Stimulated activated memory B cell treated with anti-CD40 and anti-IgM and Interleukin-4, amounts not matched to agents 10 μg/mL and 1 μg/mL and 100 μg/mL, for 72 hours (primary cell): ENCODE data around the gene FMN2.

Experiments
- ATAC-seq: fragments of 150-1000 bp; cut with Tn5 transposase; 2 replicates; pipeline ENCODE4 v1.10.0; 2021
- H3K27ac Mint-ChIP-seq: one replicate; pipeline ENCODE4 v1.8.0; 2022; ENCODE audit warnings: mild to moderate bottlenecking, mixed read lengths
- H3K27me3 Mint-ChIP-seq: one replicate; pipeline ENCODE4 v1.8.0; 2022; ENCODE audit warnings: mixed read lengths
- H3K36me3 Mint-ChIP-seq: one replicate; pipeline ENCODE4 v1.8.0; 2022; ENCODE audit warnings: mixed read lengths
- H3K4me1 Mint-ChIP-seq: one replicate; pipeline ENCODE4 v1.8.0; 2022; ENCODE audit warnings: mixed read lengths
- H3K4me3 Mint-ChIP-seq: one replicate; pipeline ENCODE4 v1.8.0; 2022; ENCODE audit warnings: mild to moderate bottlenecking, moderate library complexity, mixed read lengths
- H3K9me3 Mint-ChIP-seq: one replicate; pipeline ENCODE4 v1.8.0; 2022; ENCODE audit warnings: mixed read lengths

The FMN2 gene

DNA sequence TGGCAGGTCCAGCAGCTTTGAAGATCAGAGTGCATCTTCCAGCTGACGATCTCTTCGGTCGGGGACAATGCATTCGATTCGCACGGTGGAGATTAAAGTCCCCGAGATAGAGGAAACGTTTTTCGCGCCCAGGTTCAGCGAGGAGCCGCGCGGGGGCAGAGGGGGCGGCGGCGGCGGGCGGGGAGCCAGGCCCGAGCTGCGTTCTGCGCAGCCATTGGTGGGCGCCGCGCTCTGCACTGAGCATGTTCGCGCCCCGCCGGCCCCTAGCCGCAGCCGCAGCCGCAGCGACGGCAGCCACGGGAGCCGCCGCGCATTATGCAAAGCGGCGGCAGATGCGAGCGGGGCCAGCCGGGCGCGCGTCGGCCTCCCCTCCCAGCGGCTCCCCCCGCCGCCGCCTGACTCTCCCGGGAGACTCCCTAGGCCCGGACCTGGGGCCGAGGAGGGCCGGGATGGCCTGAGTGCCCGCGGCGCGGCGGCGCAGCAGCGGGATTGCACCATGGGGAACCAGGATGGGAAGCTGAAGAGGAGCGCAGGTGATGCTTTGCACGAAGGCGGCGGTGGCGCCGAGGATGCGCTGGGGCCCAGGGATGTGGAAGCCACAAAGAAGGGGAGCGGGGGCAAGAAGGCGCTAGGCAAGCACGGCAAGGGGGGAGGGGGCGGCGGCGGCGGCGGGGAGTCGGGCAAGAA lies at the start of gene FMN2:
TSS of gene FMN2 (plus strand) at position 270 of the 687 bp plus-strand sequence. CDS start at position 497, 227 bp downstream.
- no peaks in the 10 kb centered on the region for H3K4me1 Mint-ChIP-seq
- ATAC-seq, result no peak
- H3K27ac Mint-ChIP-seq, result no peak within 1 kb of the TSS
- peaks cover 18% of the 10 kb centered on the region for H3K27me3 Mint-ChIP-seq
- H3K36me3 Mint-ChIP-seq, result no peaks in the 10 kb centered on the region
- no peak within 1 kb of the TSS for H3K4me3 Mint-ChIP-seq
- peaks cover 4% of the 10 kb centered on the region for H3K9me3 Mint-ChIP-seq

DNA sequence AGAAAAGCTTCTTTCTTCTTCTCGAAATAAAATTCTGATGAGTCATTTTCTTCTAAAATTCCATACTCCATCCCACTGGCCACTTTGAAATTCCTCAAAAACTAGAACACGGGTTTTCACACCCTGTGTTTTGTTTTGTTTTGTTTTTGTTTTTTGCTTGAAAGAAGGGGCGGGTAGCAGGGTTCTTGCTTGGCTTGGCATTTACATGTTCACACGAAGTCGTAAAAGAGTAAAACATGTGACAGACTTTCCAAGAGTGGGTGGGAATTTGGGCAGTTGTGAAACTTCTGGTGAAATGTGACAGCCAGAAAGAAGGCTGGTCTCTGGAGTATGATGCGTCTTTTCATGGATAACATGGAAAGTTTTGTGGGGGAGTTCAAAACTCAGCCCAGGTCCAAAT lies 47.1 kb upstream of the FMN2 start:
- Mint-ChIP-seq H3K27me3 (no peaks in the 10 kb centered on the region), H3K4me3 (no peak overlapping the region), H3K4me1 (no peaks in the 10 kb centered on the region), H3K27ac (no peak overlapping the region), H3K9me3 (peaks cover 3% of the 10 kb centered on the region), H3K36me3 (no peaks in the 10 kb centered on the region)
- ATAC-seq, result no peak

DNA sequence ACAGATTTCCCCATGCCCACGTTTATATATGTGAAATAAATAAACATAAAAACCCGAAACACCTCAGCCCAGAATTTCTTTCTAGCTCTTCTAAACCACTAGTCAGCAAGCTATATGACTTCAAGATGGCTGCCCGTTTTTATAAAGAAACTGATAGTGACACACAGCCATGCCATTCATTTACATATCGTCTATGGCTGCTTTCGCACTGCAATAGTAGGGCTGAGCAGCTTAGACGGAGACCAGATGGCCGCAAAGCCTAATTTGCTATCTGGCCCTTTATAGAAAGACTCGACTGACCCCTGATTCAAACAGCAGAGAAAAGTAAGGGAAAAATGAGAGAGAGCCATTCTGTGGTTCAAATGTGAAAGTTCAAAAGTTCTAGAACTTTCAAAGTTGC lies 45.7 kb upstream of the FMN2 start:
- Mint-ChIP-seq H3K27me3 (no peaks in the 10 kb centered on the region), H3K4me3 (no peak overlapping the region), H3K36me3 (no peaks in the 10 kb centered on the region), H3K9me3 (peaks cover 3% of the 10 kb centered on the region), H3K27ac (no peak overlapping the region), H3K4me1 (no peaks in the 10 kb centered on the region)
- ATAC-seq, result no peak

DNA sequence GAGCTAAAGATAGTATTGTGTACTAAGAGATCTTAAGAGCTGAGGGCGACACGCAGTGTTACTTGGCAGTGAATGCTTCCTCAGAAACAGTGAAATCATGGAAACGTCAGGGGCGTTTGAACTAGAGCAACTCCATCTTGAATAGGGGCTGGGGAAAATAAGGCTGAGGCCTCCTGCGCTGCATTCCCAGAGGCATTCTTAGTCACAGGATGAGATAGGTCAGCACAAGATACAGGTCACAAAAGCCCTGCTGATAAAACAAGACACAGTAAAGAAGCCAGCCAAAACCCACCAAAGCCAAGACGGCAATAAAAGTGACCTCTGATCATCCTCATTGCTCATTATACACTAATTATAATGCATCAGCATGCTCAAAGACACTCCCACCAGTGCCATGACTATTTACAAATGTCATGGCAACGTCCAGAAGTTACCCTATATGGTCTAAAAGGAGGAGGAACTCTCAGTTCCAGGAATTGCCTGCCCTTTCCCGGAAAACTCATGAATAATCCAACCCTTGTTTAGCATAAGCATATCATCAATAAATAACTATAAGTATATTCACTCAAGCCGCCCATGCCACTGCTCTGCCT lies 37.5 kb upstream of the FMN2 start:
- no peak overlapping the region for H3K27ac Mint-ChIP-seq

DNA sequence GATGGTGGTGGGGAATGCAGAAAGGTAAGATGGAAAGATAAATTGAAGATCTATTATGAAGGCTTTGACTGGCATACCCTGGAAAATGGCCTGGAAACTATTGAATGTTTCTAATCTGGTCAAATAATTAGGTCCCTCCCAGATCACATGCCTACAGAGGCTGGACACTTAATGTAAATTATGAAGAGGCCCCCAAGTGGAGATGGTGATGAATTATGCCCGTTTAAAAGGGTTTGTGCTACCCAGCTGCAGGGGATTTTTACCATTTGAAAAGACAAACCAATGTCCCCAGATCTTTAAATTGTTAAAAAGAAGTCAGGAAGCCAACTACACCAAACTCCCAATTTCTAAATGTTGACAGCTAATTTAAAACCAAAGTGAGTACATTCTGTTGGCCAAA lies 35.7 kb upstream of the FMN2 start:
- Mint-ChIP-seq H3K27ac (no peak overlapping the region), H3K36me3 (no peaks in the 10 kb centered on the region), H3K4me3 (no peak overlapping the region), H3K4me1 (no peaks in the 10 kb centered on the region), H3K27me3 (no peaks in the 10 kb centered on the region), H3K9me3 (peaks cover 5% of the 10 kb centered on the region)
- ATAC-seq, result no peak

More for the DNA sequence above, 37.5 kb upstream of the FMN2 start:
- no peak for ATAC-seq
- no peaks in the 10 kb centered on the region for H3K36me3 Mint-ChIP-seq
- no peaks in the 10 kb centered on the region for H3K27me3 Mint-ChIP-seq
- no peak overlapping the region for H3K4me3 Mint-ChIP-seq
- H3K4me1 Mint-ChIP-seq, result no peaks in the 10 kb centered on the region
- peaks cover 5% of the 10 kb centered on the region for H3K9me3 Mint-ChIP-seq

DNA sequence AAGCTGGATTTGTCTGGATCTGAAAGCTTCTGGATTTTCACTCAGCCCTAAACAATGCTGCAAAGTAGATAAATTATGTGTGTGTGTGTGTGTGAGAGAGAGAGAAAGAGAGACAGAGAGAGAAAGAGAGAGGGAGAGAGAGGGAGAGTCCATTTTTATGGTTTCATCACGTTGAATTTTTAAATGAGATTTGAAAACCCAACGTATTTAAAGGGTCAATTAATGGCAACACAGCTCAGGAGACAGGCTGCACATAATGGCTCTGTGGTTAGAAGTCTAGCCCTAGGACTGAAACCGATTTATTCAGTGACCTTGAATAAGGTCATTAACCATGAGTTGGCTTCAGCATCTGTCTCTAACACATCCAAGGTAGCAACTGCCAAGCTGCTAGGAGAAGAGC lies 35.3 kb upstream of the FMN2 start:
- Mint-ChIP-seq H3K4me3 (no peak overlapping the region), H3K27me3 (no peaks in the 10 kb centered on the region), H3K36me3 (no peaks in the 10 kb centered on the region), H3K4me1 (no peaks in the 10 kb centered on the region), H3K9me3 (peaks cover 5% of the 10 kb centered on the region), H3K27ac (no peak overlapping the region)
- no peak for ATAC-seq

DNA sequence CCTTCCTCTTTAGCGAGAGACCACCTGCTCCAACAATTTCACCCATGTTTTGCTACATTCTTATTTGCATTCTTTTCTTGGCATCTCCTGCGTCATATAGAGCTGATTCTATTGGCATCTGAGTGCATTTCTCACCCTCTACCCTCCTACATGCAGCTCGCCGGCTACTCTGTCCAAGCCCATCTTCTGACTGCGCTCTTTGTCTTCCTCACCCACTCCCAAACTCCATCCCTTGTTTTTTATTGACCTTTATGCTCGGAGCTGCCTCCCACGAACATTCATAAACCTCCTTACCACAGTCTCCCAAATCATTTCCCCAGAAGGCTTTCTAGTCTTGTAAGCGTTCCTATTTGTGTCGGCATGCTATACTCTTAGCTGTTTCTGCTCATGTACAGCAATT lies 33.6 kb upstream of the FMN2 start:
- H3K27me3 Mint-ChIP-seq, result no peaks in the 10 kb centered on the region
- no peaks in the 10 kb centered on the region for H3K4me1 Mint-ChIP-seq
- ATAC-seq, result no peak
- H3K27ac Mint-ChIP-seq, result no peak overlapping the region
- no peak overlapping the region for H3K4me3 Mint-ChIP-seq
- H3K9me3 Mint-ChIP-seq, result peaks cover 5% of the 10 kb centered on the region
- H3K36me3 Mint-ChIP-seq, result no peaks in the 10 kb centered on the region

DNA sequence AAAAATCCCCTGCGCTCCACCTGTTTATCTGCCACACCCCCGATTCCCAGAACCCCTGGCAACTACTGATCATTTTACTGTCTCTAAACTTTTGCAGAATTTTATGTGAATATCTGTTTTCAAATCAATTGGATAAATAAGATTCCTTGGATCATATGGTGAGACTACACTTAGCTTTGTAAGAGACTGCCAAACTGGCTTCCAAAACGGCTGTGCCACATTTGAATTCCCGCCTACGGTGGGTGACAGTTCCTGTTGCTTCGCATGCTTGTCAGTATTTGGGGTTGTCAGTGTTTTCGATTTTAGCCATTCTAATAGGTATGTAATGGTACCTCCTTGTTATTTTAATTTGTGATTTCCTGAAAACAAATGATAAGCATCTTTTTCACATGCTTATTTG lies 22.7 kb upstream of the FMN2 start:
- H3K36me3 Mint-ChIP-seq, result no peaks in the 10 kb centered on the region
- H3K4me1 Mint-ChIP-seq, result no peaks in the 10 kb centered on the region
- no peaks in the 10 kb centered on the region for H3K9me3 Mint-ChIP-seq
- no peak for ATAC-seq
- no peaks in the 10 kb centered on the region for H3K27me3 Mint-ChIP-seq
- H3K27ac Mint-ChIP-seq, result no peak overlapping the region
- H3K4me3 Mint-ChIP-seq, result no peak overlapping the region

DNA sequence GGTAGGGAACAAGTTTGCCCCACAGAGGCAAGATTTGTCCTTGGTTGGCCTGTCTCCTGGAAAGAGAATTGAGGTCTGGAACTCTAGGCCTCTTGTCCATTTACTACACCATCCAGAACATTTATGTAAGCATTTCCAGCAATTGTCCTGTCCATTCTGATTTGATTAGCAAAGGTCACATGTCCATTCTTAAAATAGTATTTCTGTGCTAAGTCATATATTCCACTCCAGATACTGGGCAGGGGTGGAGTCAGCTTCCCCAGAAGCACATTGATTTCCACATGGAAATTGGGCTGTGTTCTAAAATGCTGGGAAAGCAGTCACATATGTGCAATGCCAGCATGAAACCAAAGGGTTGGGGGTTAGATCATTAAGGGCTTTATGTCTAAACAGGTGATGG lies 21.5 kb upstream of the FMN2 start:
- H3K4me3 Mint-ChIP-seq, result no peak overlapping the region
- peaks cover 2% of the 10 kb centered on the region for H3K4me1 Mint-ChIP-seq
- peaks cover under 1% of the 10 kb centered on the region for H3K9me3 Mint-ChIP-seq
- no peak overlapping the region for H3K27ac Mint-ChIP-seq
- no peaks in the 10 kb centered on the region for H3K36me3 Mint-ChIP-seq
- H3K27me3 Mint-ChIP-seq, result no peaks in the 10 kb centered on the region
- no peak for ATAC-seq

DNA sequence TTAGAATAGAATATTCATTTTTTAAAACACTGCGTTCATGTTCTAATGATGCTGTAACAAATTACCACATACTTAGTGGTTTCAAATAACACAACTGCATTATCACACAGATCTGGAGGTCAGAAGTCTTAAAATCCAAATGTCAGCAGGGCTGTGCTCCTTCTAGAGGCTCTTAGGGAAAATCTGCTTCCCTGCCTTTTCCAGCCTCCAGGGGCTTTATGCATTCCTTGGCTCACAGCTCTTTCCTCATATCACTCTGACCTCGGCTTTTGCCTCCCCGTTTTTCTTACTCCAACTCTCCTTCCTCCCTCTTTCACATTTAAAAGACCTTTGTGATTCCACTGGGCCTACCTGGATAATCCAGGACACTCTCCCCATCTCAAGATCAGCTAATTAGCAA lies 18.6 kb upstream of the FMN2 start:
- Mint-ChIP-seq H3K4me3 (no peak overlapping the region), H3K27ac (no peak overlapping the region), H3K4me1 (peaks cover 5% of the 10 kb centered on the region), H3K27me3 (no peaks in the 10 kb centered on the region), H3K36me3 (no peaks in the 10 kb centered on the region), H3K9me3 (peaks cover 2% of the 10 kb centered on the region)
- ATAC-seq, result no peak

DNA sequence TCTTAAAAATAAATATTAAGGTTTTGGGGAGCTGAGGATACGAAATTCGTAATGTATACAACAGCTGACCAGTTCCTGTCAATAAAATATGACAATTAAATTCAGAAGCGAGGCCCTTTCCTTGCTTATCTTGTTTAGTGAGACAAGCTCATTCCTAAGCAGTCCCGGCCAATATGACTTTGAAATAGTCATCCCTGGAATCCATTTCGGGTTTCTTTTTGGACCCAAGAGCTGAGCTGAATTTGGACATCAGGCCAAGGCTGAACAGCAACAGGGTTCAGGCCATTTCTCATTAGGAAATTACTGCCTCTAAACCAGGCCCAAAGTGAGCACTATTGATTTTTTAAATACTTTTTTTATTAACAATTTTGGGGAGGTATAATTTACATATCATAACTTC lies 17.3 kb upstream of the FMN2 start:
- peaks cover 2% of the 10 kb centered on the region for H3K9me3 Mint-ChIP-seq
- no peaks in the 10 kb centered on the region for H3K27me3 Mint-ChIP-seq
- no peak overlapping the region for H3K4me3 Mint-ChIP-seq
- no peaks in the 10 kb centered on the region for H3K36me3 Mint-ChIP-seq
- H3K4me1 Mint-ChIP-seq, result peaks cover 5% of the 10 kb centered on the region
- ATAC-seq, result no peak
- H3K27ac Mint-ChIP-seq, result no peak overlapping the region

DNA sequence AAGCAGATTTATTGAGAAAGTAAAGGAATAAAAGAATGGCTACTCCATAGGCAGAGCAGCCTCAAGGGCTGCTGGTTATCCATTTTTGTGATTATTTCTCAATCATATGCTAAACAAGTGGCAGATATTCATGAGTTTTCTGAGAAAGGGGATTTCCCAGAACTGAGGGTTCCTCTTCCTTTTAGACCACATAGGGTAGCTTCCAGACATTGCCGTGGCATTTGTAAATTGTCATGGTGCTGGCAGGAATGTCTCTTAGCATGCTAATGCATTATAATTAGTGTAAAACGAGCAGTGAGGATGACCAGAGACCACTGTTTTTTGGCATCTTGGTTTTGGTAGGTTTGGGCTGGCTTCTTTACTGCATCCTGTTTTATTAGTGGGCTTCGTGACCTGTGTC lies 16.8 kb upstream of the FMN2 start:
- no peaks in the 10 kb centered on the region for H3K27me3 Mint-ChIP-seq
- peaks cover 5% of the 10 kb centered on the region for H3K4me1 Mint-ChIP-seq
- H3K27ac Mint-ChIP-seq, result no peak overlapping the region
- ATAC-seq, result no peak
- H3K36me3 Mint-ChIP-seq, result no peaks in the 10 kb centered on the region
- no peak overlapping the region for H3K4me3 Mint-ChIP-seq
- H3K9me3 Mint-ChIP-seq, result peaks cover 5% of the 10 kb centered on the region

DNA sequence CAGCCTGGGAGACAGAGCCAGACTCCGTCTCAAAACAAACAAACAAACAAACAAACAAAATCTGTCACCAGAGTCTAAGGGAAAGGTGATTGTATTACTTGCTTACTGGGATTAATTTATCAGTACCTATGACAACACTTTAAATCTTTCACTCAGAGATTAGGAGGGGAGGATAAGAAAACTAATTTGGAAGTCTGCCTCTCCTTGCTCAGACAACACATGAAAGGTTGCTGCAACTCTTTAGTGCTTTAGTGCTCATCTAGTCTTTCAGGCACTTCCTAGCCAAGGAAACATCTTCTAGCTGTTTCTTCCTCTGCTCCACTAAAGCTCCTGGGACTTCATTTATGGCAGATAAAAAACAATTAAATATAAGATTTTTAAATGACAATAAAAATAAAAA lies 7.3 kb upstream of the FMN2 start:
- Mint-ChIP-seq H3K9me3 (peaks cover 7% of the 10 kb centered on the region), H3K27me3 (no peaks in the 10 kb centered on the region), H3K27ac (no peak overlapping the region), H3K4me3 (no peak overlapping the region), H3K36me3 (no peaks in the 10 kb centered on the region), H3K4me1 (no peaks in the 10 kb centered on the region)
- ATAC-seq, result no peak

DNA sequence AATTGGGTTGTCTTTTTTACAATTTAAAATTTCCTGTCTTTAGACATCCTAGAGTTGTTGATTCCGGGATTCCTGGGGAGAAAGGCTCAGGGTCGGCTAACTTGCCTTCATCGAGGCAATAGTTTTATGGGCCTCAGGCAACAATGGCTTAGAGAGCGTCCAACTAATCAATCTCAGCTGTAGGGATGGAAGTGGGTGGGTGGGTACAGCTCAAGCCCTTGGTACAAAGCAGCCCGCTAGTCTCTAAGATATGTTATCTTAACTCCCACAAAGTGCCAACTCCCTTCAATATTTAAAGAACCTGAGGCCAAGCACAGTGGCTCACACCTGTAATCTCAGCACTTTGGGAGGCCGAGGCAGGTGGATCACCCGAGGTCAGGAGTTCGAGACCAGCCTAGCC lies 6.9 kb upstream of the FMN2 start:
- no peak overlapping the region for H3K27ac Mint-ChIP-seq
- no peaks in the 10 kb centered on the region for H3K36me3 Mint-ChIP-seq
- no peaks in the 10 kb centered on the region for H3K27me3 Mint-ChIP-seq
- ATAC-seq, result no peak
- peaks cover 4% of the 10 kb centered on the region for H3K9me3 Mint-ChIP-seq
- H3K4me1 Mint-ChIP-seq, result no peaks in the 10 kb centered on the region
- no peak overlapping the region for H3K4me3 Mint-ChIP-seq

DNA sequence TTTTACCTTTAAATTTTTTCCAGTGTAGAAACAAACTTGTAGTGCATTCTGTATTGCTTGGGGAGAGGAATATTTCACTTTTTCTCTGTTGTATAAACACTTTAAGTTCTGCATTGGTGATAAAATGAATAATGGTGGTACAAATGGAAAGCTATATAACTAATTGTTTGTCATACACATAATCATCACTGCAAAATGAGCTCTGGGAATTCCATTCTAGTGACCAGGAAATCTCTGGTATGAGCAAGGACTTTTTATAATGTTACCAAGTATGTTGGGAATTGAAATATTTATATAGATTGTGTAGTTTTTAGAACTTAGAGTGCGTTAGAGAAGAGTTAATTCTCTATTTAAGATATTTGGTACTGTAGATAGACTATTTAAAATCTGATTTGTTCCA lies 5.0 kb upstream of the FMN2 start:
- no peak for ATAC-seq
- H3K27me3 Mint-ChIP-seq, result peaks cover 9% of the 10 kb centered on the region
- H3K9me3 Mint-ChIP-seq, result peaks cover 4% of the 10 kb centered on the region
- no peak overlapping the region for H3K27ac Mint-ChIP-seq
- no peak overlapping the region for H3K4me3 Mint-ChIP-seq
- no peaks in the 10 kb centered on the region for H3K36me3 Mint-ChIP-seq
- no peaks in the 10 kb centered on the region for H3K4me1 Mint-ChIP-seq

DNA sequence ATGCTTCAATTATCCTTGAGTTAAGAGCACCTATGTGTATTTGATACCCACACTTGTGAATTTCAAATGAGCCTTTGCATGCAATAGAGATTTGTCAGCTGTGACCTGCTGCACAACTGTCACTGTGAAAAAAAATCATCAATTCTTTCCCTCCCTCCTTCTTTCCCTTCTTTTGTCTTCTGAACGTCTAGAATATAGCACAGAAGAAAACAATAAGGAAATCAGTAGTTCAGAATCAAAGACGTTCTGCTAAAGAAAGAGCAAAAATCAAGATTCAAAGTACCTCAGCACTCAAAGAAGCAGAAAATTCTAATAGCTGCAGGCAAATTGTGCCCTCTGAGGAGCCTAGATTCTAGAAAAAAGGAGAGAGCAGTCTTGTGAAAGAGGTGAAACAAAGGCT lies 1.7 kb upstream of the FMN2 start:
- Mint-ChIP-seq H3K9me3 (peaks cover 4% of the 10 kb centered on the region), H3K27ac (no peak overlapping the region), H3K36me3 (no peaks in the 10 kb centered on the region), H3K4me3 (no peak overlapping the region), H3K27me3 (peaks cover 18% of the 10 kb centered on the region), H3K4me1 (no peaks in the 10 kb centered on the region)
- ATAC-seq, result no peak
